ENCODE results near the gene GIMAP4.

DNA sequence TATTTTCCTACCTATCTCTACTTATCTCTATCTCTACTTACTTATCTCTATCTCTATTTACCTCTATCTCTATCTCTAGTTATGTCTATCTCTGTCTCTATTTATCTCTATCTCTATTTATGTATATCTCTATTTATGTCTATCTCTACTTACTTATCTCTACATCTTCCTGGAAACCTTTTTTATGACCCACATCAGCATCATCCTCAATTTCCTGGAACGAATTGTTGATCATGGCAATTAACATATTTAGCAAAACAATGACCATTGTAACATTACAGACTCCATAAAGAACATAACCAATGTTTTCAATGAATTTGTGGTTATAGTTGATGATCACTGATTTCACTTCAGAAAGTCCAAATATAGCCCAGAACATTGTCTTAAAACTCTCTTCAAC, 46.7 kb downstream of the GIMAP4 start:
- TF ChIP-seq POLR2A (IDR thresholded peaks at IDR 0.05), result no peak
- TF ChIP-seq, protein P1, sequence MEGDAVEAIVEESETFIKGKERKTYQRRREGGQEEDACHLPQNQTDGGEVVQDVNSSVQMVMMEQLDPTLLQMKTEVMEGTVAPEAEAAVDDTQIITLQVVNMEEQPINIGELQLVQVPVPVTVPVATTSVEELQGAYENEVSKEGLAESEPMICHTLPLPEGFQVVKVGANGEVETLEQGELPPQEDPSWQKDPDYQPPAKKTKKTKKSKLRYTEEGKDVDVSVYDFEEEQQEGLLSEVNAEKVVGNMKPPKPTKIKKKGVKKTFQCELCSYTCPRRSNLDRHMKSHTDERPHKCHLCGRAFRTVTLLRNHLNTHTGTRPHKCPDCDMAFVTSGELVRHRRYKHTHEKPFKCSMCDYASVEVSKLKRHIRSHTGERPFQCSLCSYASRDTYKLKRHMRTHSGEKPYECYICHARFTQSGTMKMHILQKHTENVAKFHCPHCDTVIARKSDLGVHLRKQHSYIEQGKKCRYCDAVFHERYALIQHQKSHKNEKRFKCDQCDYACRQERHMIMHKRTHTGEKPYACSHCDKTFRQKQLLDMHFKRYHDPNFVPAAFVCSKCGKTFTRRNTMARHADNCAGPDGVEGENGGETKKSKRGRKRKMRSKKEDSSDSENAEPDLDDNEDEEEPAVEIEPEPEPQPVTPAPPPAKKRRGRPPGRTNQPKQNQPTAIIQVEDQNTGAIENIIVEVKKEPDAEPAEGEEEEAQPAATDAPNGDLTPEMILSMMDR (IDR thresholded peaks at IDR 0.05), result no peak

All from body of pancreas (tissue), 4 donors.